ENCODE data around the gene COP1.

COP1 gene

GRCh38 chr1:175919001-175919400 is 288.1 kb downstream of the COP1 start:
- ATAC-seq (ENCODE audit: insufficient read depth, low read depth) = no peak
- Histone ChIP-seq H2AFZ (ENCODE audit: low read depth, low read length) (no peak overlapping the region), H3K36me3 (ENCODE audit: insufficient read depth, low read length) (no peaks in the 10 kb centered on the region; the same call in 1 of the 2 replicates), H3K27ac (ENCODE audit: low read length) (no peak overlapping the region), H3K27me3 (ENCODE audit: insufficient read depth, low read length, poor library complexity) (no peaks in the 10 kb centered on the region), H3K4me3 (ENCODE audit: low read depth in 1 of 2, low read length in 2 of 2) (no peak overlapping the region), H3K9me3 (ENCODE audit: insufficient read depth, low read length, severe bottlenecking) (no peaks in the 10 kb centered on the region), H3K4me2 (ENCODE audit: insufficient read depth, low read length) (no peak overlapping the region), H3K9ac (ENCODE audit: low read depth, low read length) (no peak overlapping the region), H3K79me2 (ENCODE audit: insufficient read depth, low read length) (no peaks in the 10 kb centered on the region), H4K20me1 (ENCODE audit: insufficient read depth, low read length) (no peaks in the 10 kb centered on the region), H3K4me1 (ENCODE audit: insufficient read depth, low read length) (no peaks in the 10 kb centered on the region)
- TF ChIP-seq EZH2 (IDR thresholded peaks at IDR 0.05; ENCODE audit: borderline replicate concordance, low read depth, low read length, severe bottlenecking) = no peak
- no peak for TF ChIP-seq CTCF (IDR thresholded peaks at IDR 0.05; ENCODE audit: borderline replicate concordance, extremely low read depth, low read length, poor library complexity, severe bottlenecking)
- no peak for DNase-seq

- H2AFZ ChIP-seq (ENCODE audit: low read depth, low read length) = no peak overlapping the region
Measured at GRCh38 chr1:175918364-175918801, 288.7 kb downstream of the COP1 start.

GRCh38 chr1:175914115-175914514 is 293.0 kb downstream of the COP1 start:
- H3K9me3 ChIP-seq (ENCODE audit: insufficient read depth, low read length, severe bottlenecking) = peaks cover 20% of the 10 kb centered on the region
- H3K27ac ChIP-seq (ENCODE audit: low read length) = no peak overlapping the region
- TF ChIP-seq EZH2 (IDR thresholded peaks at IDR 0.05; ENCODE audit: borderline replicate concordance, low read depth, low read length, severe bottlenecking) (no peak), CTCF (IDR thresholded peaks at IDR 0.05; ENCODE audit: borderline replicate concordance, extremely low read depth, low read length, poor library complexity, severe bottlenecking) (no peak)
- H3K4me3 ChIP-seq (ENCODE audit: low read depth in 1 of 2, low read length in 2 of 2) = no peak overlapping the region
- no peak overlapping the region for H3K9ac ChIP-seq (ENCODE audit: low read depth, low read length)
- no peaks in the 10 kb centered on the region for H3K79me2 ChIP-seq (ENCODE audit: insufficient read depth, low read length)
- no peaks in the 10 kb centered on the region for H3K4me1 ChIP-seq (ENCODE audit: insufficient read depth, low read length)
- no peaks in the 10 kb centered on the region for H3K27me3 ChIP-seq (ENCODE audit: insufficient read depth, low read length, poor library complexity)
- H2AFZ ChIP-seq (ENCODE audit: low read depth, low read length) = no peak overlapping the region
- ATAC-seq (ENCODE audit: insufficient read depth, low read depth) (no peak), DNase-seq (no peak)
- no peak overlapping the region for H3K4me2 ChIP-seq (ENCODE audit: insufficient read depth, low read length)
- H4K20me1 ChIP-seq (ENCODE audit: insufficient read depth, low read length) = no peaks in the 10 kb centered on the region
- H3K36me3 ChIP-seq (ENCODE audit: insufficient read depth, low read length) = no peaks in the 10 kb centered on the region

More at GRCh38 chr1:175918364-175918801, 288.7 kb downstream of the COP1 start:
- Histone ChIP-seq H3K4me3 (ENCODE audit: low read depth in 1 of 2, low read length in 2 of 2) (no peak overlapping the region), H3K9me3 (ENCODE audit: insufficient read depth, low read length, severe bottlenecking) (no peaks in the 10 kb centered on the region), H3K36me3 (ENCODE audit: insufficient read depth, low read length) (no peaks in the 10 kb centered on the region; the same call in 1 of the 2 replicates), H3K4me1 (ENCODE audit: insufficient read depth, low read length) (no peaks in the 10 kb centered on the region), H4K20me1 (ENCODE audit: insufficient read depth, low read length) (no peaks in the 10 kb centered on the region), H3K27ac (ENCODE audit: low read length) (no peak overlapping the region), H3K4me2 (ENCODE audit: insufficient read depth, low read length) (no peak overlapping the region), H3K9ac (ENCODE audit: low read depth, low read length) (no peak overlapping the region), H3K79me2 (ENCODE audit: insufficient read depth, low read length) (no peaks in the 10 kb centered on the region), H3K27me3 (ENCODE audit: insufficient read depth, low read length, poor library complexity) (no peaks in the 10 kb centered on the region)
- ATAC-seq (ENCODE audit: insufficient read depth, low read depth) = no peak
- no peak for TF ChIP-seq EZH2 (IDR thresholded peaks at IDR 0.05; ENCODE audit: borderline replicate concordance, low read depth, low read length, severe bottlenecking)
- TF ChIP-seq CTCF (IDR thresholded peaks at IDR 0.05; ENCODE audit: borderline replicate concordance, extremely low read depth, low read length, poor library complexity, severe bottlenecking) = no peak
- DNase-seq = no peak

- ATAC-seq (ENCODE audit: insufficient read depth, low read depth) = no peak
- Histone ChIP-seq H3K9me3 (ENCODE audit: insufficient read depth, low read length, severe bottlenecking) (peaks cover 20% of the 10 kb centered on the region), H3K79me2 (ENCODE audit: insufficient read depth, low read length) (no peaks in the 10 kb centered on the region), H3K4me2 (ENCODE audit: insufficient read depth, low read length) (no peak overlapping the region), H4K20me1 (ENCODE audit: insufficient read depth, low read length) (no peaks in the 10 kb centered on the region), H3K36me3 (ENCODE audit: insufficient read depth, low read length) (no peaks in the 10 kb centered on the region), H3K4me1 (ENCODE audit: insufficient read depth, low read length) (no peaks in the 10 kb centered on the region), H3K27ac (ENCODE audit: low read length) (no peak overlapping the region), H3K9ac (ENCODE audit: low read depth, low read length) (no peak overlapping the region), H2AFZ (ENCODE audit: low read depth, low read length) (no peak overlapping the region), H3K27me3 (ENCODE audit: insufficient read depth, low read length, poor library complexity) (no peaks in the 10 kb centered on the region), H3K4me3 (ENCODE audit: low read depth in 1 of 2, low read length in 2 of 2) (no peak overlapping the region)
- TF ChIP-seq CTCF (IDR thresholded peaks at IDR 0.05; ENCODE audit: borderline replicate concordance, extremely low read depth, low read length, poor library complexity, severe bottlenecking) (no peak), EZH2 (IDR thresholded peaks at IDR 0.05; ENCODE audit: borderline replicate concordance, low read depth, low read length, severe bottlenecking) (no peak)
- no peak for DNase-seq
Measured at GRCh38 chr1:175911138-175911537, 295.9 kb downstream of the COP1 start.
